Measurements from ENCODE around the gene FAM234A. TPM values are rescaled to one million over a fixed set of nuclear protein-coding genes. Genes with fewer than 3 reads are reported as not detected.

The FAM234A gene
- total and polyA plus RNA-seq, 4 donors, result 24.1 to 39.7 (median 27.8) TPM

GRCh38 chr16:252366-253337 lies 18.0 kb downstream of the FAM234A start:
- TF ChIP-seq NR2F2 (IDR thresholded peaks at IDR 0.05) (peak; percentile 62), FOXA1 (IDR thresholded peaks at IDR 0.05) (no peak)
- WGBS, result 71% methylated on average over 30 of the region's 30 CpGs
- H3K4me3 ChIP-seq (ENCODE audit: low read depth in 1 of 3, low read length in 3 of 3), result no peak overlapping the region
- no peak overlapping the region for H3K27ac ChIP-seq (ENCODE audit: low read depth in 1 of 2, low read length in 2 of 2)
- H3K27me3 ChIP-seq (ENCODE audit: control insufficient read depth in 4 of 4, insufficient read depth in 4 of 4, low read length in 3 of 4), result no peaks in the 10 kb centered on the region
- no peak for DNase-seq (ENCODE audit: low spot score)
- peaks cover 0 to 3% (median 0%) of the 10 kb centered on the region in 4 donors for H3K4me1 ChIP-seq (ENCODE audit: control insufficient read depth in 4 of 4, insufficient read depth in 4 of 4, low read length in 3 of 4)
- peaks cover 0 to 21% (median 4%) of the 10 kb centered on the region in 4 donors for H3K36me3 ChIP-seq (ENCODE audit: control insufficient read depth in 4 of 4, insufficient read depth in 3 of 4, low read depth in 1 of 4, low read length in 3 of 4)
- no peak overlapping the region for H3K9ac ChIP-seq (ENCODE audit: low read depth in 1 of 2, low read length in 2 of 2)
- no peaks in the 10 kb centered on the region for H3K9me3 ChIP-seq (ENCODE audit: control insufficient read depth in 4 of 4, low read length in 3 of 4)

DNA sequence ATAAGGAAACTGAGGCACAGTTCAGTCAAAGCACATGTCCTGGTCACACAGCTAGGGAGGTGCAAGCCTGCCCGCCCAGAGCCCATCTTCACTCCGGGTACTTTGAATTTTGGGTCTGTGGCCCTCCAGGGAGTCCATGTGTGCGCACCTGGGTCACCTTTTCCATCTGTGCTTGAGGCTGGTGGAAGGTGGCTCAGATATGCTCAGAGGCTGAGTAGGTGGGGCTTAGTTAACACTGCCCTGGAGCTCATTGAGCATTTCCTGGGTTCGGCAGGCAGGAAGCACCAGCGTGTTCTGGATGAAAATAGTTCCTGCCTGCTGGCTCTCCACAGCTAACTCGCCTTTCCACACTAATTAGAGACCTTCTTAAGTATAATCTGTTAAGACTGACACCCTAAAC lies 19.2 kb downstream of the FAM234A start:
- H3K27me3 ChIP-seq (ENCODE audit: control insufficient read depth in 4 of 4, insufficient read depth in 4 of 4, low read length in 3 of 4), result no peaks in the 10 kb centered on the region
- peaks cover 0 to 3% (median 0%) of the 10 kb centered on the region in 4 donors for H3K4me1 ChIP-seq (ENCODE audit: control insufficient read depth in 4 of 4, insufficient read depth in 4 of 4, low read length in 3 of 4)
- no peak overlapping the region for H3K4me3 ChIP-seq (ENCODE audit: low read depth in 1 of 3, low read length in 3 of 3)
- H3K36me3 ChIP-seq (ENCODE audit: control insufficient read depth in 4 of 4, insufficient read depth in 3 of 4, low read depth in 1 of 4, low read length in 3 of 4), result peaks cover 0 to 21% (median 4%) of the 10 kb centered on the region in 4 donors
- 87% methylated on average over 6 of the region's 6 CpGs for WGBS
- no peaks in the 10 kb centered on the region for H3K9me3 ChIP-seq (ENCODE audit: control insufficient read depth in 4 of 4, low read length in 3 of 4)
- TF ChIP-seq, protein P1, sequence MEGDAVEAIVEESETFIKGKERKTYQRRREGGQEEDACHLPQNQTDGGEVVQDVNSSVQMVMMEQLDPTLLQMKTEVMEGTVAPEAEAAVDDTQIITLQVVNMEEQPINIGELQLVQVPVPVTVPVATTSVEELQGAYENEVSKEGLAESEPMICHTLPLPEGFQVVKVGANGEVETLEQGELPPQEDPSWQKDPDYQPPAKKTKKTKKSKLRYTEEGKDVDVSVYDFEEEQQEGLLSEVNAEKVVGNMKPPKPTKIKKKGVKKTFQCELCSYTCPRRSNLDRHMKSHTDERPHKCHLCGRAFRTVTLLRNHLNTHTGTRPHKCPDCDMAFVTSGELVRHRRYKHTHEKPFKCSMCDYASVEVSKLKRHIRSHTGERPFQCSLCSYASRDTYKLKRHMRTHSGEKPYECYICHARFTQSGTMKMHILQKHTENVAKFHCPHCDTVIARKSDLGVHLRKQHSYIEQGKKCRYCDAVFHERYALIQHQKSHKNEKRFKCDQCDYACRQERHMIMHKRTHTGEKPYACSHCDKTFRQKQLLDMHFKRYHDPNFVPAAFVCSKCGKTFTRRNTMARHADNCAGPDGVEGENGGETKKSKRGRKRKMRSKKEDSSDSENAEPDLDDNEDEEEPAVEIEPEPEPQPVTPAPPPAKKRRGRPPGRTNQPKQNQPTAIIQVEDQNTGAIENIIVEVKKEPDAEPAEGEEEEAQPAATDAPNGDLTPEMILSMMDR (IDR thresholded peaks at IDR 0.05; ENCODE audit: low read depth, low read length, missing input control), result no peak
- TF ChIP-seq EGR1 (IDR thresholded peaks at IDR 0.05; ENCODE audit: low read depth in 2 of 2), result no peak
- no peak for TF ChIP-seq NR2F2 (IDR thresholded peaks at IDR 0.05)
- TF ChIP-seq YY1 (IDR thresholded peaks at IDR 0.05), result no peak
- TF ChIP-seq GABPA (IDR thresholded peaks at IDR 0.05 in 1 of 2, conservative IDR thresholded peaks at IDR 0.05 in 1 of 2), result no peak
- TF ChIP-seq, protein P2, sequence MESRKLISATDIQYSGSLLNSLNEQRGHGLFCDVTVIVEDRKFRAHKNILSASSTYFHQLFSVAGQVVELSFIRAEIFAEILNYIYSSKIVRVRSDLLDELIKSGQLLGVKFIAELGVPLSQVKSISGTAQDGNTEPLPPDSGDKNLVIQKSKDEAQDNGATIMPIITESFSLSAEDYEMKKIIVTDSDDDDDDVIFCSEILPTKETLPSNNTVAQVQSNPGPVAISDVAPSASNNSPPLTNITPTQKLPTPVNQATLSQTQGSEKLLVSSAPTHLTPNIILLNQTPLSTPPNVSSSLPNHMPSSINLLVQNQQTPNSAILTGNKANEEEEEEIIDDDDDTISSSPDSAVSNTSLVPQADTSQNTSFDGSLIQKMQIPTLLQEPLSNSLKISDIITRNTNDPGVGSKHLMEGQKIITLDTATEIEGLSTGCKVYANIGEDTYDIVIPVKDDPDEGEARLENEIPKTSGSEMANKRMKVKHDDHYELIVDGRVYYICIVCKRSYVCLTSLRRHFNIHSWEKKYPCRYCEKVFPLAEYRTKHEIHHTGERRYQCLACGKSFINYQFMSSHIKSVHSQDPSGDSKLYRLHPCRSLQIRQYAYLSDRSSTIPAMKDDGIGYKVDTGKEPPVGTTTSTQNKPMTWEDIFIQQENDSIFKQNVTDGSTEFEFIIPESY (IDR thresholded peaks at IDR 0.05), result no peak
- TF ChIP-seq, protein P3, sequence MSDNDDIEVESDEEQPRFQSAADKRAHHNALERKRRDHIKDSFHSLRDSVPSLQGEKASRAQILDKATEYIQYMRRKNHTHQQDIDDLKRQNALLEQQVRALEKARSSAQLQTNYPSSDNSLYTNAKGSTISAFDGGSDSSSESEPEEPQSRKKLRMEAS (IDR thresholded peaks at IDR 0.05), result no peak
- no peak for DNase-seq (ENCODE audit: low spot score)
- no peak overlapping the region for H3K27ac ChIP-seq (ENCODE audit: low read depth in 1 of 2, low read length in 2 of 2)
- no peak overlapping the region for H3K9ac ChIP-seq (ENCODE audit: low read depth in 1 of 2, low read length in 2 of 2)

DNA sequence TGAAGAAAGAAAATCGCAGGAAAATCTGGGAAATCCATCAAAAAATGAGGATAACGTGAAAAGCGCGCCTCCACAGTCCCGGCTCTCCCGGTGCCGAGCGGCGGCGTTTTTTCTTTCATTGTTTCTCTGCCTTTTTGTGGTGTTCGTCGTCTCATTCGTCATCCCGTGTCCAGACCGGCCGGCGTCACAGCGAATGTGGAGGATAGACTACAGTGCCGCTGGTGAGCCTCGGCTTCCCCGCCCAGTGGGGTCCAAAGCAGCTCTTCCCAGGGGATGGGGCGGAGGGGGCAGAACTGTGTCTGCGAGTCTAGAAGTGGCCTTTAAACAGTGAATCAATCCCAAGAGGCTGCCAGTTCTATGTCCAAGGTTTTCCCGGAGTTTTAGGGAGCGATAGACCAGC lies 19.8 kb downstream of the FAM234A start:
- peaks cover 1 to 23% (median 8%) of the 10 kb centered on the region in 4 donors for H3K36me3 ChIP-seq (ENCODE audit: control insufficient read depth in 4 of 4, insufficient read depth in 3 of 4, low read depth in 1 of 4, low read length in 3 of 4)
- no peak for DNase-seq (ENCODE audit: low spot score)
- H3K9me3 ChIP-seq (ENCODE audit: control insufficient read depth in 4 of 4, low read length in 3 of 4), result no peaks in the 10 kb centered on the region
- peaks cover 0 to 3% (median 0%) of the 10 kb centered on the region in 4 donors for H3K4me1 ChIP-seq (ENCODE audit: control insufficient read depth in 4 of 4, insufficient read depth in 4 of 4, low read length in 3 of 4)
- no peak overlapping the region for H3K27ac ChIP-seq (ENCODE audit: low read depth in 1 of 2, low read length in 2 of 2)
- no peak overlapping the region for H3K4me3 ChIP-seq (ENCODE audit: low read depth in 1 of 3, low read length in 3 of 3)
- 97% methylated on average over 25 of the region's 25 CpGs for WGBS
- H3K27me3 ChIP-seq (ENCODE audit: control insufficient read depth in 4 of 4, insufficient read depth in 4 of 4, low read length in 3 of 4), result no peaks in the 10 kb centered on the region
- no peak overlapping the region for H3K9ac ChIP-seq (ENCODE audit: low read depth in 1 of 2, low read length in 2 of 2)
- TF ChIP-seq YY1 (IDR thresholded peaks at IDR 0.05) (no peak), FOXA2 (IDR thresholded peaks at IDR 0.05) (no peak), FOXA1 (IDR thresholded peaks at IDR 0.05) (no peak), HNF4A (conservative IDR thresholded peaks at IDR 0.05) (no peak), RXRA (IDR thresholded peaks at IDR 0.05) (no peak), RAD21 (IDR thresholded peaks at IDR 0.05) (no peak), JUND (IDR thresholded peaks at IDR 0.05) (no peak), GABPA (IDR thresholded peaks at IDR 0.05 in 1 of 2, conservative IDR thresholded peaks at IDR 0.05 in 1 of 2) (no peak), NR2F2 (IDR thresholded peaks at IDR 0.05) (no peak), EGR1 (IDR thresholded peaks at IDR 0.05; ENCODE audit: low read depth in 2 of 2) (no peak), SP1 (IDR thresholded peaks at IDR 0.05) (no peak)
- TF ChIP-seq, protein P3 (IDR thresholded peaks at IDR 0.05), result no peak
- TF ChIP-seq, protein P4, sequence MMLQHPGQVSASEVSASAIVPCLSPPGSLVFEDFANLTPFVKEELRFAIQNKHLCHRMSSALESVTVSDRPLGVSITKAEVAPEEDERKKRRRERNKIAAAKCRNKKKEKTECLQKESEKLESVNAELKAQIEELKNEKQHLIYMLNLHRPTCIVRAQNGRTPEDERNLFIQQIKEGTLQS (IDR thresholded peaks at IDR 0.05), result no peak
- TF ChIP-seq, protein P1 (IDR thresholded peaks at IDR 0.05; ENCODE audit: low read depth, low read length, missing input control), result no peak

Data from liver (tissue), 9 donors.